Karpas-422 (cell line): ENCODE data around the gene REV3L. TPM values are rescaled to one million over a fixed set of nuclear protein-coding genes. Genes with fewer than 3 reads are reported as not detected.

Experiments
- DNase-seq: peaks from one replicate; pipeline ENCODE4 v3.0.0-alpha.2; 2015
- H2AFZ ChIP-seq: fragments of 200-600 bp; sonication (generic); 2 replicates; pipeline ENCODE4 v1.6.1; 2014; ENCODE audit warnings: antibody characterized with exemption, low read length, mixed read lengths
- H3K27ac ChIP-seq: fragments of 200-600 bp; sonication (generic); 2 replicates; pipeline ENCODE4 v1.5.1; 2014; ENCODE audit warnings: mild to moderate bottlenecking, low read length, moderate library complexity
- H3K27me3 ChIP-seq: fragments of 200-600 bp; sonication (generic); 2 replicates; pipeline ENCODE4 v1.6.1; 2014; ENCODE audit warnings: low read length, mixed read lengths
- H3K36me3 ChIP-seq: fragments of 200-600 bp; sonication (generic); 2 replicates; pipeline ENCODE4 v1.6.1; 2014; ENCODE audit warnings: low read length, mixed read lengths; ENCODE audit not compliant: insufficient read depth
- H3K4me1 ChIP-seq: fragments of 200-600 bp; sonication (generic); 2 replicates; pipeline ENCODE4 v1.6.1; 2014; ENCODE audit warnings: mild to moderate bottlenecking, low read length, mixed read lengths
- H3K4me2 ChIP-seq: fragments of 200-600 bp; sonication (generic); 2 replicates; pipeline ENCODE4 v1.6.1; 2014; ENCODE audit warnings: low read length, low read depth, mild to moderate bottlenecking; ENCODE audit not compliant: poor library complexity, severe bottlenecking
- H3K4me3 ChIP-seq: fragments of 200-600 bp; sonication (generic); 2 replicates; pipeline ENCODE4 v1.5.1; 2014; ENCODE audit warnings: mild to moderate bottlenecking, antibody characterized with exemption, low read length, mixed read lengths
- H3K79me2 ChIP-seq: fragments of 200-600 bp; sonication (generic); 2 replicates; pipeline ENCODE4 v1.6.1; 2014; ENCODE audit warnings: mild to moderate bottlenecking, low read length, mixed read lengths
- H3K9ac ChIP-seq: fragments of 200-600 bp; sonication (generic); 2 replicates; pipeline ENCODE4 v1.6.0; 2014; ENCODE audit warnings: low read length
- H3K9me2 ChIP-seq: fragments of 200-600 bp; sonication (generic), shearing (Covaris generic); replicated peaks from 2 replicates; pipeline ENCODE4 v1.6.0; 2014; ENCODE audit warnings: mild to moderate bottlenecking, low read length, moderate library complexity; ENCODE audit not compliant: insufficient read depth
- H3K9me3 ChIP-seq: fragments of 300-700, 200-600 bp; sonication (generic); 2 replicates; pipeline ENCODE4 v1.6.1; 2014; ENCODE audit warnings: low read length, mixed read lengths
- H4K20me1 ChIP-seq: fragments of 200-600 bp; sonication (generic); 2 replicates; pipeline ENCODE4 v1.6.1; 2014; ENCODE audit warnings: mild to moderate bottlenecking, antibody characterized with exemption, low read length, low read depth; ENCODE audit not compliant: insufficient read depth
- total RNA-seq: library from RNA; depleted of rRNA; stranded (reverse); fragments of >200 nt; shearing (Covaris generic); gene quantifications from 2 replicates; pipeline ENCODE4 v1.2.3, GENCODE V29; 2014; ENCODE audit warnings: low replicate concordance

REV3L gene
- total RNA-seq, 1 experiment from 2014 or later, result 64.4 TPM

DNA sequence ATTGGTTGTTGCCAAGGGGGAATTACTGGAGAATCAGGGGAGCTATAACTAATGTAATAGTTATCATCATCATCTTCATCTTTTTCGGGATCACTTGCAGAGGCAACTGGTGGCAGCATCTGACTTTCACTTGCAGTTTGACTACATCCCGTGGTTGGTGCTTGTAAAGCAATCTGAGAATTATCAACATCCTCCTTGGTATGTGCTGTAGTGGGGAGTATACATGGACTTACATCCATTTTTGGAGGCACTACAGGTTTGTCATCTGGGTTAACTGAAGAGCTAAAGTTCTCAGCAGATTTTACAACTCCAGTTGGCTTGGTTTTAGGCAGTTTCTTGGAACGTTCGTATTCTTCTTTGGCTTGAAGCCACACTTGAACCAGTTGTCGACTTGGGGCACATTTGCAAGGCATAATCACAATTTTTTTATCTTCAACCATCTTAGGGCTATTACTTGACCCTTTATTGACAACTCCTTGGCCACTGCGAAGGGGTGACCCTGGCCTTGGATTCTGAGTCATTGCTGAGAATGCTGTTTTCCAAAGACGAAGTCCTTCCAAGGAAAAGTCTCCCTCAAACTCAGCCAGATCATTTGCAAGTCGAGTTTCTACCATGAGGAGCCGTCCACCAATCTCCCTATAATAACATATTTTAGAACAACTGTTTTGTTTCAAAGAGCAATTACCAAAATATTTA is 115.5 kb downstream of the REV3L start:
- H3K4me2 ChIP-seq, result no peak overlapping the region
- no peaks in the 10 kb centered on the region for H3K9me3 ChIP-seq
- H3K9me2 ChIP-seq, result no peaks in the 10 kb centered on the region
- no peak overlapping the region for H2AFZ ChIP-seq
- H3K36me3 ChIP-seq, result peaks cover 46% of the 10 kb centered on the region; the same call in 1 of the 2 replicates
- no peak overlapping the region for H3K27ac ChIP-seq
- H3K4me3 ChIP-seq, result no peak overlapping the region
- no peak for DNase-seq
- H3K4me1 ChIP-seq, result no peaks in the 10 kb centered on the region
- no peaks in the 10 kb centered on the region for H3K27me3 ChIP-seq
- no peaks in the 10 kb centered on the region for H4K20me1 ChIP-seq
- H3K9ac ChIP-seq, result no peak overlapping the region
- H3K79me2 ChIP-seq, result peaks cover 17% of the 10 kb centered on the region

DNA sequence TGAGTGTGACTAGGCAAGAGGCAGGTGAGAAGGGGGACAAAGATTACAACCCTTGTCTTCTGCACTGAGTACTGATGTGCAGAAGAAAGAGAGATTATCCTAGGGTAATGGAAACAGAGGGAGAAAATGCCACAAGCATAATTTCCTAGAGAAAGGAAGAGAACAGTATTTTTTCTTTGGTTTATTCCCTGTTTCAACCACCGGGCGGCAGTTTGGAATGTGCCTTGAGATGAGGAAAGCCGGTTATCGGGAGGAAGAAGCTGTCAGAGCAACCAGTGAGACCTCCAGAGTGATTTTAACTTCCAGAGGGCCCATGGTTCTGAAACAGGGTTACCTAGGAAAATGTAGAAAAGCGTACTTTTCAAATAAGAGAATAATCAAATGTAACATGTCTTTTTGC is 121.4 kb downstream of the REV3L start:
- H3K79me2 ChIP-seq, result peaks cover 23% of the 10 kb centered on the region
- no peak overlapping the region for H3K4me2 ChIP-seq
- H3K4me3 ChIP-seq, result no peak overlapping the region
- H3K9me3 ChIP-seq, result no peaks in the 10 kb centered on the region
- DNase-seq, result no peak
- H3K36me3 ChIP-seq, result peaks cover 41% of the 10 kb centered on the region
- no peaks in the 10 kb centered on the region for H3K27me3 ChIP-seq
- H3K4me1 ChIP-seq, result no peaks in the 10 kb centered on the region
- H3K27ac ChIP-seq, result no peak overlapping the region
- no peak overlapping the region for H3K9ac ChIP-seq
- no peaks in the 10 kb centered on the region for H3K9me2 ChIP-seq
- no peaks in the 10 kb centered on the region for H4K20me1 ChIP-seq
- no peak overlapping the region for H2AFZ ChIP-seq

DNA sequence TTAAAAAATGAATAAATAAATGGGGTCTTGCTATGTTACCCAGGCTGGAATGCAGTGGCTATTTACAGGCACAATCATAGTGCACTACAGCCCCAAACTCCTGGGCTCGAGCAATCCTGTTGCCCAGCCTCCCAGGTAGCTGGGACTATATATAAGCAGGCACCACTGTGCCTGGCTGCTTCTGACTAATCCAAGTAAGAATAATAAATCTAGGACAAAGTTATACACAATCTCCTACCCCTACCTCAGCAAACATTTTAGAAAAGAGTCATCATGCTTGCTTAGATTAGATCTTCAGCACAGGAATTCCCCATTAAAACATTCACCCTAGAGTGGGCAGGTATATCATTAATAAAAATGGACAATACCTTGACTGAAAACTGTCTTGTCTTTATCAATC is 124.6 kb downstream of the REV3L start:
- Histone ChIP-seq H3K4me3 (no peak overlapping the region), H3K9me3 (no peaks in the 10 kb centered on the region), H3K4me2 (no peak overlapping the region), H3K4me1 (peaks cover 6% of the 10 kb centered on the region), H3K9ac (no peak overlapping the region), H4K20me1 (no peaks in the 10 kb centered on the region), H2AFZ (no peak overlapping the region), H3K79me2 (peaks cover 20% of the 10 kb centered on the region), H3K27ac (no peak overlapping the region), H3K36me3 (peaks cover 45% of the 10 kb centered on the region), H3K27me3 (no peaks in the 10 kb centered on the region), H3K9me2 (no peaks in the 10 kb centered on the region)
- no peak for DNase-seq

DNA sequence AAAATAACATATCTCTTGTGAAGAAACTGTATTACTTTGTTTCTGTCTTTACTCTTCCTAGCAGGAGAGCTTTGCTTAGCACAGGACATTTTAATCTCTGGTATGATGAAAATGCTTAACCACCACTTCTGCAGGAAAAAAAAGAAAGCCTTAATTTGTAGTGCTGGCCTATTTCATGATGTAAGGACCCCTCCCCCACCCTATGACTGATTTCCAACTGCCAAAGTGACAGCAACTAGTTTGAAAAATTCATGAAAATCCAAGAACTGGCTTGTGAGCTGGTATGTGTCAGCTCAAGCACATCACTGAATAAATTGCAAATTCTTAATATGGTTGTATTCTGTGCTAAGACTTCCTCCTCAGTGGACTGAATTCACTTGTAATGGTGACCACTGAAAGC is 125.3 kb downstream of the REV3L start:
- peaks cover 6% of the 10 kb centered on the region for H3K4me1 ChIP-seq
- no peak overlapping the region for H3K27ac ChIP-seq
- no peak overlapping the region for H3K9ac ChIP-seq
- H4K20me1 ChIP-seq, result no peaks in the 10 kb centered on the region
- no peaks in the 10 kb centered on the region for H3K27me3 ChIP-seq
- H3K36me3 ChIP-seq, result peaks cover 44% of the 10 kb centered on the region
- DNase-seq, result no peak
- no peak overlapping the region for H2AFZ ChIP-seq
- peaks cover 20% of the 10 kb centered on the region for H3K79me2 ChIP-seq
- no peaks in the 10 kb centered on the region for H3K9me3 ChIP-seq
- H3K9me2 ChIP-seq, result no peaks in the 10 kb centered on the region
- no peak overlapping the region for H3K4me3 ChIP-seq
- H3K4me2 ChIP-seq, result no peak overlapping the region

DNA sequence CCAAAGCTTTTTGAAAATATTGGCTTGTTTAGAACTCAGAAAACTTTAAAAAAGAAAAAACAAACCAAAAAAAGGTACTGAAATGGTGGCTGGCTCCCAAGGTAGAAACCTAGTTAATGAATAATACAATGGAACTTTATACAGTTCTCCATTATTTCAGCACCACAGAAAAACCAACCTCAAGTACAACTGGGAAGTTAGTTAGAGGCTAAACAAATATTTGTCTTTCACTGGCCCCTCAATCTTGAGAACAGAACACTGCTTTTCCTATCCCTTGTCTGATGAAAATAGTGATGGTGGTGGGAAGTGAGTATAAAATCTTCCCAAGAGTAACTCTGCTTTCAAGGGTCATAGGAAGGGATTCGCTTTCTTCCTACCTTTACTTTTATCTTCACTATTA is 126.5 kb downstream of the REV3L start:
- Histone ChIP-seq H3K79me2 (peaks cover 18% of the 10 kb centered on the region), H3K4me1 (peaks cover 6% of the 10 kb centered on the region), H4K20me1 (no peaks in the 10 kb centered on the region), H3K27ac (no peak overlapping the region), H3K9me3 (no peaks in the 10 kb centered on the region), H3K4me2 (no peak overlapping the region), H3K36me3 (peaks cover 46% of the 10 kb centered on the region), H3K27me3 (no peaks in the 10 kb centered on the region), H2AFZ (no peak overlapping the region), H3K9ac (no peak overlapping the region), H3K4me3 (no peak overlapping the region), H3K9me2 (no peaks in the 10 kb centered on the region)
- DNase-seq, result no peak

- H3K9me3 ChIP-seq, result no peaks in the 10 kb centered on the region
- peaks cover 52% of the 10 kb centered on the region for H3K36me3 ChIP-seq
- H2AFZ ChIP-seq, result no peak overlapping the region
- H3K9ac ChIP-seq, result no peak overlapping the region
- no peak overlapping the region for H3K27ac ChIP-seq
- H3K4me3 ChIP-seq, result no peak overlapping the region
- H3K4me1 ChIP-seq, result peaks cover 6% of the 10 kb centered on the region
- no peak for DNase-seq
- no peak overlapping the region for H3K4me2 ChIP-seq
- no peaks in the 10 kb centered on the region for H3K27me3 ChIP-seq
- H3K79me2 ChIP-seq, result peaks cover 14% of the 10 kb centered on the region
- H3K9me2 ChIP-seq, result no peaks in the 10 kb centered on the region
- H4K20me1 ChIP-seq, result no peaks in the 10 kb centered on the region
Measured at GRCh38 chr6:111354758-111355555, 128.1 kb downstream of the REV3L start.

DNA sequence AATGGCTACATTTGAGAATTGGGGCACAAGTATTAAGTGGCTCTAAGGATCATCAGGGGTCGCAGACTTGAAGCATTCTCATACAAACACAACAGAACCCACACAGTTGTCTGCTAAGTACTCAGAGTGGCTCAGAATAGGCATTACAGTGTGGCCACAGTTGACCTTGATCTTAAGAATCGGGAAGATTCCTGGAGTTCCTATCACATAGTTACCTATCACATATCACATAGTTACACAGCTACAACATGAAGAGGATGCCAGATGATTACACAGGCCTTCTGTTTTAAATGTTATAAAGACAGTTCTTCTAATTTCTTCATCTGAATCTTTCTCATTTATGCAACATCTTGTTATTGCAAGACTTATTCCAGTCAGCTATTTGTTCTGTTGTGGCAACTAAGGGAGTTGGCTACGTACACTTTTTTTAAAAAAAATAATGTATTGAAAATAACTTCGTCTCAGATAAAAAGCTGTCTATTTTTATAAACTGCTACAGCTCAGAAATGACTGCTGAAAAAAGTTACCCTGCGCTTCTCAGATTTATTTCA is 129.0 kb downstream of the REV3L start:
- Histone ChIP-seq H3K4me3 (no peak overlapping the region), H3K9me2 (no peaks in the 10 kb centered on the region), H3K27me3 (no peaks in the 10 kb centered on the region), H4K20me1 (no peaks in the 10 kb centered on the region), H3K36me3 (peaks cover 62% of the 10 kb centered on the region), H3K9me3 (no peaks in the 10 kb centered on the region), H3K4me1 (peaks cover 6% of the 10 kb centered on the region), H3K9ac (no peak overlapping the region), H3K27ac (no peak overlapping the region), H2AFZ (no peak overlapping the region), H3K79me2 (peaks cover 14% of the 10 kb centered on the region), H3K4me2 (no peak overlapping the region)
- no peak for DNase-seq

DNA sequence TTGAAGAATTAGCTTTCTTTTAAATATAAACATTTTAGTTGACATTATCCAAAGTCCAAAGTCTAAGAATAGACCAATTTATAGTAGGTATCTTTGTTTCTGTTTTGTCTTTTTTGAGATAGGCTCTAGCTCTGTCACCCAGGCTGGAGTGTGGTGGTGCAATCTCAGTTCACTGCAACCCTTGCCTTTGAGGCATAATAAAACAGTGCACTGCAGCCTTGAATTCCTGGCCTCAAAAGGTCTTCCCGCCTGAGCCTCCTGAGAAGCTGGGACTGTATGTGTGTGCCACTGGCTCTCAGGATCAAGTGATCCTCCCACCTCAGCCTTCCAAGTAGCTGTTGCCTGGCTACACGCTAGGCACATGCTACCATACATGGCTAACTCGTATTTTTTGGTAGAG is 135.4 kb downstream of the REV3L start:
- Histone ChIP-seq H3K9me2 (no peaks in the 10 kb centered on the region), H3K79me2 (peaks cover 8% of the 10 kb centered on the region), H3K27me3 (no peaks in the 10 kb centered on the region), H3K4me1 (peaks cover 32% of the 10 kb centered on the region), H3K4me3 (no peak overlapping the region), H3K9me3 (no peaks in the 10 kb centered on the region), H2AFZ (no peak overlapping the region), H3K36me3 (peaks cover 61% of the 10 kb centered on the region), H3K4me2 (no peak overlapping the region), H4K20me1 (no peaks in the 10 kb centered on the region), H3K27ac (no peak overlapping the region), H3K9ac (no peak overlapping the region)
- DNase-seq, result no peak
